HEK293T (cell line): Measurements from ENCODE around the gene CASZ1.

ENCODE experiments used
- BHLHE40 ChIP-seq: fragments of 450-650 bp; IDR thresholded peaks from 2 replicates; pipeline ENCODE4 v1.6.1; 2016; ENCODE audit warnings: mild to moderate bottlenecking, moderate library complexity, borderline replicate concordance
- CTBP1 ChIP-seq: fragments of 450-650 bp; IDR thresholded peaks from 2 replicates; pipeline ENCODE4 v1.6.1; 2016; ENCODE audit warnings: borderline replicate concordance
- ELF4 ChIP-seq: fragments of 450-650 bp; IDR thresholded peaks from 2 replicates; pipeline ENCODE4 v1.6.1; 2017; ENCODE audit warnings: antibody characterized with exemption
- FOXA1 ChIP-seq: fragments of 450-650 bp; IDR thresholded peaks from 2 replicates; pipeline ENCODE4 v1.6.1; 2016; ENCODE audit warnings: mild to moderate bottlenecking
- FOXK2 ChIP-seq: fragments of 450-650 bp; IDR thresholded peaks from 2 replicates; pipeline ENCODE4 v1.6.1; 2016; ENCODE audit warnings: mild to moderate bottlenecking
- FOXM1 ChIP-seq: fragments of 450-650 bp; IDR thresholded peaks from 2 replicates; pipeline ENCODE4 v1.6.1; 2017; ENCODE audit warnings: mild to moderate bottlenecking, borderline replicate concordance
- HDGF ChIP-seq: fragments of 450-650 bp; IDR thresholded peaks from 2 replicates; pipeline ENCODE4 v1.6.1; 2017; ENCODE audit warnings: antibody characterized with exemption, borderline replicate concordance
- L3MBTL2 ChIP-seq: fragments of 450-650 bp; conservative IDR thresholded peaks from 2 replicates; pipeline ENCODE4 v1.6.1; 2016; ENCODE audit warnings: mild to moderate bottlenecking
- LEF1 ChIP-seq: fragments of 450-650 bp; IDR thresholded peaks from 2 replicates; pipeline ENCODE4 v1.6.1; 2017; ENCODE audit warnings: mild to moderate bottlenecking, borderline replicate concordance
- SP1 ChIP-seq: fragments of 450-650 bp; IDR thresholded peaks from 2 replicates; pipeline ENCODE4 v1.6.1; 2017
- TARDBP ChIP-seq: fragments of 450-650 bp; IDR thresholded peaks from 2 replicates; pipeline ENCODE4 v1.6.1; 2016
- ZNF384 ChIP-seq: fragments of 450-650 bp; IDR thresholded peaks from 2 replicates; pipeline ENCODE4 v1.6.1; 2016

DNA sequence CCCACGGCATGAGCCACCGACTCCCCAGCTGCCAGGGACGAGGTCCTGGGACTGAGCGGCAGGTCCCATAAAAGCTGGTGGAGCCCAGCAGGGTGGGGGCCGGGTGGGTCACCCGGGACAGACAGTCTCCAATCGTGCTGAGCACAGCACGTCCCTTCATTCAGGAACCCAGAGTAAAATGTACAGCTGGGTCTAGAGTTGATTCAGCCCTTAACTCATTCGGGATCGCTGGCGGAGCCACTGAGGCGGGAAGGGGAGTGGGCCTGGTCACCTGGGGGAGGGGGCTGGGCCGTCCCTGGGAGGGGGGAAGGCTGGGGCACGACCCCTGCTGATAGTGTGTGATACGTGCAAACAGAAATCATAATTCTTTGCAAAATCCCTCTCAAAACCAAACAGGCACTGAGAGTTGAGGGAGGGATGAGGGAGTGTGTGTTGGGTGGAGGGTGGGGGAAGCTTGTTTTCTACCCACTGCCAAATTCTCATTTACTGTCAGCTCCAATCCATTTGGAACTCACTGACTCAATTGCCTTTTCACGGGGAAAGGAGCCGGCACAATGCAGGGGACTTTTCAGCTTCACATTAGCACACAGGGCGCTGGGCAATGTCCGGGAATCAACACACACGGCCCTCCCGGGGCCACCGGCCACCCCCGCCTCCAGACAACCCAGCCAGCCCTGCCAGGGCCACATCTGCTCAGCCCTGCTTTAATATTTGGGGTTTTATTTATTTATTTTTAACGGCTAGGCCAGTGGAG, 13.8 kb downstream of the CASZ1 start:
- TF ChIP-seq LEF1 (no peak), HDGF (no peak), BHLHE40 (no peak), TARDBP (no peak), FOXM1 (no peak), FOXK2 (no peak), L3MBTL2 (no peak), FOXA1 (no peak), ELF4 (no peak), SP1 (no peak), ZNF384 (no peak), CTBP1 (no peak)
